Measurements from ENCODE around the gene HLA-G. TPM values are rescaled to one million over a fixed set of nuclear protein-coding genes. Genes with fewer than 3 reads are reported as not detected.

HLA-G gene
- total RNA-seq, 4 donors from 2014 or later, result not detected

- WGBS, result 86% methylated on average over 1 of the region's 1 CpG
- Histone ChIP-seq H3K27me3 (peaks cover 0 to 9% (median 0%) of the 10 kb centered on the region in 4 donors), H3K36me3 (no peaks in the 10 kb centered on the region), H3K4me1 (no peaks in the 10 kb centered on the region), H3K4me3 (no peak overlapping the region), H3K9me3 (no peaks in the 10 kb centered on the region), H3K27ac (replicated peaks in 1 of 4) (no peak overlapping the region)
- intact Hi-C loops (cut with DNase I), result no loop called here
- DNase-seq (ENCODE audit: extremely low spot score), result peak; percentile 55
- TF ChIP-seq POLR2A (IDR thresholded peaks at IDR 0.05; ENCODE audit: low read depth) (no peak), POLR2AphosphoS5 (IDR thresholded peaks at IDR 0.05) (no peak), CTCF (IDR thresholded peaks at IDR 0.05) (no peak)
Measured at GRCh38 chr6:29811377-29811776, 16.2 kb upstream of the HLA-G start.

- Histone ChIP-seq H3K36me3 (no peaks in the 10 kb centered on the region), H3K4me1 (no peaks in the 10 kb centered on the region), H3K9me3 (no peaks in the 10 kb centered on the region), H3K4me3 (no peak overlapping the region), H3K27me3 (no peaks in the 10 kb centered on the region), H3K27ac (replicated peaks in 1 of 4) (no peak overlapping the region)
- intact Hi-C loops (cut with DNase I), result no loop called here
- 43% methylated on average over 1 of the region's 1 CpG for WGBS
- TF ChIP-seq EP300 (IDR thresholded peaks at IDR 0.05), result no peak
- DNase-seq (ENCODE audit: extremely low spot score), result no peak
Measured at GRCh38 chr6:29813066-29813465, 14.6 kb upstream of the HLA-G start.

GRCh38 chr6:29813809-29814208, 13.8 kb upstream of the HLA-G start:
- no peak overlapping the region for H3K4me3 ChIP-seq
- H3K27ac ChIP-seq (replicated peaks in 1 of 4), result no peak overlapping the region
- H3K4me1 ChIP-seq, result no peaks in the 10 kb centered on the region
- no peak for DNase-seq (ENCODE audit: extremely low spot score)
- 70% methylated on average over 7 of the region's 7 CpGs for WGBS
- no peaks in the 10 kb centered on the region for H3K36me3 ChIP-seq
- TF ChIP-seq CTCF (IDR thresholded peaks at IDR 0.05) (no peak), POLR2A (IDR thresholded peaks at IDR 0.05; ENCODE audit: low read depth) (no peak), EP300 (IDR thresholded peaks at IDR 0.05) (no peak), POLR2AphosphoS5 (IDR thresholded peaks at IDR 0.05) (no peak)
- no peaks in the 10 kb centered on the region for H3K27me3 ChIP-seq
- intact Hi-C loops (cut with DNase I), result no loop called here
- H3K9me3 ChIP-seq, result no peaks in the 10 kb centered on the region

GRCh38 chr6:29814379-29815117, 13.1 kb upstream of the HLA-G start:
- intact Hi-C loops (cut with DNase I), result no loop called here
- Histone ChIP-seq H3K36me3 (no peaks in the 10 kb centered on the region), H3K9me3 (no peaks in the 10 kb centered on the region), H3K27me3 (peaks cover 0 to 4% (median 0%) of the 10 kb centered on the region in 4 donors), H3K27ac (replicated peaks in 1 of 4) (no peak overlapping the region), H3K4me1 (no peaks in the 10 kb centered on the region), H3K4me3 (no peak overlapping the region)
- 70% methylated on average over 5 of the region's 9 CpGs for WGBS
- TF ChIP-seq POLR2AphosphoS5 (IDR thresholded peaks at IDR 0.05) (no peak), EP300 (IDR thresholded peaks at IDR 0.05) (no peak), POLR2A (IDR thresholded peaks at IDR 0.05; ENCODE audit: low read depth) (no peak), CTCF (IDR thresholded peaks at IDR 0.05) (no peak)
- no peak for DNase-seq (ENCODE audit: extremely low spot score)

- Histone ChIP-seq H3K27me3 (peaks cover 0 to 6% (median 0%) of the 10 kb centered on the region in 4 donors), H3K4me1 (no peaks in the 10 kb centered on the region), H3K9me3 (no peaks in the 10 kb centered on the region), H3K36me3 (no peaks in the 10 kb centered on the region), H3K4me3 (no peak overlapping the region), H3K27ac (replicated peaks in 1 of 4) (no peak overlapping the region)
- TF ChIP-seq EP300 (IDR thresholded peaks at IDR 0.05), result no peak
- TF ChIP-seq POLR2A (IDR thresholded peaks at IDR 0.05; ENCODE audit: low read depth), result no peak
- TF ChIP-seq CTCF (IDR thresholded peaks at IDR 0.05), result no peak
- TF ChIP-seq POLR2AphosphoS5 (IDR thresholded peaks at IDR 0.05), result no peak
- DNase-seq (ENCODE audit: extremely low spot score), result no peak
- 81% methylated on average over 7 of the region's 7 CpGs for WGBS
- intact Hi-C loops (cut with DNase I), result no loop called here
Measured at GRCh38 chr6:29815118-29815750, 12.4 kb upstream of the HLA-G start.
